Measurements from ENCODE around the gene GALNT9.

Gene GALNT9

GRCh38 chr12:132354211-132354981 is 25.0 kb upstream of the GALNT9 start:
- no peak overlapping the region for H3K27ac Mint-ChIP-seq
- H3K9me3 Mint-ChIP-seq, result peaks cover 1% of the 10 kb centered on the region
- H3K36me3 Mint-ChIP-seq (ENCODE audit: low read depth), result no peaks in the 10 kb centered on the region
- intact Hi-C loops (cut with micrococcal nuclease), result no loop called here
- no peak overlapping the region for H3K4me3 Mint-ChIP-seq
- H3K27me3 Mint-ChIP-seq, result peaks cover 20% of the 10 kb centered on the region
- no peaks in the 10 kb centered on the region for H3K4me1 Mint-ChIP-seq (ENCODE audit: low read depth)

DNA sequence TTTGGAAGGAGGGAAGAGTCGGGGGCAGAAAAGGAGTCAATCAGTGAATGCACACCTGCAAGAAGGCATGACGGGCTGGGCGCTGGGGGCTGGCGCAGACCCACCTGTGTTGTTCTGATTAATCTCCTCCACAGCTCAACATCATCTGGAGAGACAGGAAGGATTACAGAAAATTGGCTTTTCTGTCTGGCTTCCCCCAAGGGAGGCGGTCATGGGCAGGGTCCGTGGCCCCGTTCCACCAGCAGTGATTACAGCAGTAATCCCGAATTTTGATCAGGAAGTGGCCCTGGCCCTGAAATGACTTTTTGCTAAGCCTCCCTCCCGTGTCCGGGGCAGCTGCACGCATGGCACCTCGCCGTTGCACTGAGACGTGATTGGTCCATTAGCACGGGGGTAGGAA is 24.4 kb upstream of the GALNT9 start:
- Mint-ChIP-seq H3K36me3 (ENCODE audit: low read depth) (no peaks in the 10 kb centered on the region), H3K4me1 (ENCODE audit: low read depth) (no peaks in the 10 kb centered on the region), H3K27me3 (peaks cover 20% of the 10 kb centered on the region), H3K4me3 (no peak overlapping the region), H3K9me3 (no peaks in the 10 kb centered on the region), H3K27ac (no peak overlapping the region)
- intact Hi-C loops (cut with micrococcal nuclease), result no loop called here

DNA sequence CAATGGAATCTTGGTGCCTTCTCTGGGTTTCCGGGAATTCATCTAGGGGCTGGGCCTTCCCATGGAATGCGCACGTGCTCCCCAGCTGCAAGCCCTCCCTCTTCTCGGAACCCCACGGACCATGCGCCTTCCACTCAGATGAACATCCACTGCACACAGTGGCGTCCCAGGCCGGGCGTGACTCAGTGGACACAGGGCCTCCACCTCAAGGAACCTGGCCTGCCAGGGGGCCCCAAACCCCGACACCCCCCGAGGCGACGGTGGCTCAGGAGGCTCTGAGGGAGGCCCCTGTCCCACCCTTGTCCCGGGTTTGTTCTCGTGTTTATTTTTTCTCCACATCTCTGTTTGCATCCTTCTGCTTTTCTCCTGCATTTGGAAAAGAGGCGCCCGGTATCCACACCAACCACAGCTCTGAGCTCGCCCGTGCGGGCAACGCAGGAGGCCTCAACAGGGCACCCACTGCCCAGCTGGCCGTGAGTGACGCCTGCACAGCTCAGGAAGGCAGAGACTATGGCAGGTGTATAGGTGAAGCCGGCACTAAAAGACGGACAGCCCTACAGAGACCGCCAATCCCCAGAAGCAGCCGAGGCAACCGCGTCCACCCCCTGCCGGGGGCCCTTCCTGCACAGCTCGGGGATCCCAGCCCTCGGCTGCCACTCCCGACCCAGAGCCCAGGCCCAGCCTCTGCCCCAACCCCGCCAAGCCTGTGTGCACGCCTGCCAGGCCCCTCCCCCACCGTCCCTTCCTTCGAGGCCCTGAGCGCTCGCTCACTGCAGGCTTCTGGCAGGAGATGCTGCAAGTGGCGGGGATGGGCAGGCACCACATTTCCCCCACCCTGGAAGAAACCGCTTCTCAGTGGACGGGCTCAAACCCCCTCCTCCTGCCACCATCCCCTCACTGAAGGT is 23.8 kb upstream of the GALNT9 start:
- no peaks in the 10 kb centered on the region for H3K36me3 Mint-ChIP-seq (ENCODE audit: low read depth)
- H3K9me3 Mint-ChIP-seq, result no peaks in the 10 kb centered on the region
- H3K27ac Mint-ChIP-seq, result no peak overlapping the region
- intact Hi-C loops (cut with micrococcal nuclease), result no loop called here
- H3K4me1 Mint-ChIP-seq (ENCODE audit: low read depth), result no peaks in the 10 kb centered on the region
- no peak overlapping the region for H3K4me3 Mint-ChIP-seq
- peaks cover 20% of the 10 kb centered on the region for H3K27me3 Mint-ChIP-seq

GRCh38 chr12:132351751-132352495 is 22.5 kb upstream of the GALNT9 start:
- Mint-ChIP-seq H3K9me3 (no peaks in the 10 kb centered on the region), H3K27ac (no peak overlapping the region), H3K27me3 (peaks cover 14% of the 10 kb centered on the region), H3K4me3 (no peak overlapping the region), H3K4me1 (ENCODE audit: low read depth) (no peaks in the 10 kb centered on the region), H3K36me3 (ENCODE audit: low read depth) (no peaks in the 10 kb centered on the region)
- intact Hi-C loops (cut with micrococcal nuclease), result no loop called here

DNA sequence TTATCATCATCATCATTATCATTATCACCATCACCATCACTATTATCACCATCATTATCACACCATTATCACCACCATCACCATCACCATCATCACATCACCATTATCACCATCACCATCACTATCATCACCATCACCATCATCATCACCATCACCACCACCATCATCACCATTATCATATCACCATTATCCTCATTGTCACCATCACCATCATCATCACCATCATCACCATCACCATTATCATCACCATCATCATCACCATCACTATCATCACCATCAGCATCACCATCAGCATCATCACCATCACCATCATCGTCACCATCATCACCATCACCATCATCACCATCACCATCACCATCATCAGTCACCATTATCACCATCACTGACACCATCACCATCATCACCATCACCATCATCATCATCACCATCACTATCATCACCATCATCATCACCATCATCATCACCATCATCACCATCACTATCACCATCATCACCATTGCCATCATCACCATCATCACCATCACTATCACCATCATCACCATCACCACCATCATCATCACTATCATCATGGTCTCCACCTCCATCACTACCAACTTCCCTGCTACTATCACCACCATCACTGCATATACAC is 20.2 kb upstream of the GALNT9 start:
- Mint-ChIP-seq H3K9me3 (no peaks in the 10 kb centered on the region), H3K4me1 (ENCODE audit: low read depth) (no peaks in the 10 kb centered on the region), H3K36me3 (ENCODE audit: low read depth) (no peaks in the 10 kb centered on the region), H3K27me3 (peaks cover 1% of the 10 kb centered on the region), H3K4me3 (no peak overlapping the region), H3K27ac (no peak overlapping the region)
- intact Hi-C loops (cut with micrococcal nuclease), result no loop called here

GRCh38 chr12:132348176-132348575 is 18.8 kb upstream of the GALNT9 start:
- Mint-ChIP-seq H3K27ac (no peak overlapping the region), H3K27me3 (peaks cover 11% of the 10 kb centered on the region), H3K4me1 (ENCODE audit: low read depth) (no peaks in the 10 kb centered on the region), H3K9me3 (no peaks in the 10 kb centered on the region), H3K36me3 (ENCODE audit: low read depth) (no peaks in the 10 kb centered on the region), H3K4me3 (no peak overlapping the region)
- intact Hi-C loops (cut with micrococcal nuclease), result no loop called here

- no peak overlapping the region for H3K4me3 Mint-ChIP-seq
- no peaks in the 10 kb centered on the region for H3K9me3 Mint-ChIP-seq
- no peaks in the 10 kb centered on the region for H3K36me3 Mint-ChIP-seq (ENCODE audit: low read depth)
- H3K27me3 Mint-ChIP-seq, result peaks cover 15% of the 10 kb centered on the region
- H3K27ac Mint-ChIP-seq, result no peak overlapping the region
- intact Hi-C loops (cut with micrococcal nuclease), result no loop called here
- H3K4me1 Mint-ChIP-seq (ENCODE audit: low read depth), result peaks cover 3% of the 10 kb centered on the region
Observed at GRCh38 chr12:132347176-132347855, 17.9 kb upstream of the GALNT9 start.

DNA sequence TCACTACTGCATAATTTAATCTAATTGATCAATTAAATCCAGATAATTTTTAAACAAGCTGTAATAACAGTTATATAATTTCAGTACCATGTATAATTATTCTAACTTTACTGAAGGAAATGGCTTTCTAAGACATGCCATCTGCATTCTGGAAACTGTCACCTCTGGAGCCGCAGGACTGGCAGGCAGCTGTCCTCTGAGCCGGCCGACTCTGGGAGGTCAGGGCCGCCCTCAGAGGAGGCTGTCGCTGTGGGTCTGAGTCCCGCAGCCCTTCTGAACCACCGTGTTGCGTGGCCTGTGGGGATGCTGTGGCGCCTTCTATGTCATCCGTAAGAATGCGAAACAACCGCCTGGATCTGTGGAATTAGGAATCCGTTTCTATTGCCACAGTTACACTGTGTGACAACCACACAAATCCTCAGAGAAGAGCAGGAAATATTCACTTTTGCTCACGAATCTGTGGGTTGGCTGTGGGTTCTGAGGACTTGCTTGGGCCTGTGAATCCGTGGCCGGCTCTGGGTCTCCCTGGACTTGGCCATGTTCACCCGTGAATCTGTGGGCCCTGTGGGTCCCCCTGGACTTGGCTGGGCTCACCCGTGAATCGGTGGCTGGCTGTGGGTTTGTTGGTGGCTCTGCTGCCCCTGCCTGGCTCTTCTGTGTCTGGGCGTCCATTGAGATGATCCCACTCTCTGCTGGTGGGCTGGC is 17.2 kb upstream of the GALNT9 start:
- Mint-ChIP-seq H3K36me3 (ENCODE audit: low read depth) (no peaks in the 10 kb centered on the region), H3K27ac (no peak overlapping the region), H3K9me3 (no peaks in the 10 kb centered on the region), H3K27me3 (peaks cover 16% of the 10 kb centered on the region), H3K4me3 (no peak overlapping the region), H3K4me1 (ENCODE audit: low read depth) (peaks cover 5% of the 10 kb centered on the region)
- intact Hi-C loops (cut with micrococcal nuclease), result no loop called here

DNA sequence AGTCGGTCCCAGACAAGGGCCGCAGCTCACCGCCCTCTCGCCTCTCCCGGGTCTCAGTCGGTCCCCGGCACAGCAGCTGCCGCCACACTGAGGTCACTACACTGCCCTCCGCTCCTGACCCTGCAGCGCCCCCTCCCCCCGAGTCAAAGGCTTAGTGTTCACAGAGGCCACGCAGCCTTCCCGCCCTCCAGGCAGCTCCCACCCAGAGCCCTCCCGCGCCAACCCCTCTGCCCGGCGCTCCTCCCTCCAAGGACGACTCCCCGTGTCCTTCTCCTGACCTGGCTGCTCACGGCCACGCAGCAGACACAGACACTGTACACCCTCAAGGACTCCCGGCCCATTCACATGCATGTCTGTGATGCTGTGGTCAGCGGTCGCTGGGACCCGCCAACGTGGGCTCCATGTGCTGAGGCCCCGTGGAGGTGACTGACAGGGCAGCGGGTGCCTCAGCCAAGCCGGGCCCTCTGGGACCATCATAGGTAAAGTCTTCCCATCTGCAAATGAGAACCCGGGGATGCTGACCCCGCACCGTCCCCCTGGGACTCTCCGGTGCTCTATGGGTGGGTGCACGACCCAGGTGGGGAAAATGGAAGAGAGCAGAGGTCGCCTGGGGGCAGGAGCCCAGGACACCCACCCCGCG is 16.3 kb upstream of the GALNT9 start:
- peaks cover 18% of the 10 kb centered on the region for H3K27me3 Mint-ChIP-seq
- no peak overlapping the region for H3K4me3 Mint-ChIP-seq
- intact Hi-C loops (cut with micrococcal nuclease), result no loop called here

DNA sequence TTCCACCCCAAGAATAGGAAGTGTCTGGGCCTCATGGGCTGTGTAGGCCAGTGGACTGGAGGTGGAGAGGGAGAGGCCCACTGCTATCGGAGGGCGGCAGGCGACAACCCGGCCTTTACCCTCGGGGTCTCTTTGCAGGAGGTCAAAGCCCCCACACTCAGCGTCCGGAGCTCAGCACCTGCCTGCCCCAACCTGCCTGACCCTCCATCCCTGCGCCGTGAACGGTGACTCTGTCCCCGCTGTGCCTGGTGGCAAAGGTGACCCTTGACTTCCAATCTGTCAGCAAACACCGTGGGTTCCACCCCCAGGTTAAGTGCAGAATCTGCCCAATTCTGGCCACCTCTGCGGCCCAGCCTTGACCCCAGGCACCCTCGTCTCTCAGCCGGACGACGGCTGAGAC is 15.7 kb upstream of the GALNT9 start:
- intact Hi-C loops (cut with micrococcal nuclease), result no loop called here
- H3K27me3 Mint-ChIP-seq, result peaks cover 18% of the 10 kb centered on the region
- H3K27ac Mint-ChIP-seq, result no peak overlapping the region
- peaks cover 5% of the 10 kb centered on the region for H3K4me1 Mint-ChIP-seq (ENCODE audit: low read depth)
- H3K4me3 Mint-ChIP-seq, result no peak overlapping the region
- no peaks in the 10 kb centered on the region for H3K9me3 Mint-ChIP-seq
- H3K36me3 Mint-ChIP-seq (ENCODE audit: low read depth), result no peaks in the 10 kb centered on the region

More for the DNA sequence above, 16.3 kb upstream of the GALNT9 start:
- H3K36me3 Mint-ChIP-seq (ENCODE audit: low read depth), result no peaks in the 10 kb centered on the region
- peaks cover 5% of the 10 kb centered on the region for H3K4me1 Mint-ChIP-seq (ENCODE audit: low read depth)
- no peak overlapping the region for H3K27ac Mint-ChIP-seq
- no peaks in the 10 kb centered on the region for H3K9me3 Mint-ChIP-seq

- peaks cover 18% of the 10 kb centered on the region for H3K27me3 Mint-ChIP-seq
- no peak overlapping the region for H3K4me3 Mint-ChIP-seq
- intact Hi-C loops (cut with micrococcal nuclease), result no loop called here
Observed at GRCh38 chr12:132344601-132345000, 15.2 kb upstream of the GALNT9 start.

GRCh38 chr12:132344181-132344580 is 14.8 kb upstream of the GALNT9 start:
- Mint-ChIP-seq H3K4me3 (no peak overlapping the region), H3K36me3 (ENCODE audit: low read depth) (no peaks in the 10 kb centered on the region), H3K27ac (no peak overlapping the region), H3K4me1 (ENCODE audit: low read depth) (peaks cover 5% of the 10 kb centered on the region), H3K27me3 (peaks cover 18% of the 10 kb centered on the region), H3K9me3 (no peaks in the 10 kb centered on the region)
- intact Hi-C loops (cut with micrococcal nuclease), result no loop called here

More at GRCh38 chr12:132344601-132345000, 15.2 kb upstream of the GALNT9 start:
- H3K36me3 Mint-ChIP-seq (ENCODE audit: low read depth), result no peaks in the 10 kb centered on the region
- H3K9me3 Mint-ChIP-seq, result no peaks in the 10 kb centered on the region
- H3K27ac Mint-ChIP-seq, result no peak overlapping the region
- peaks cover 5% of the 10 kb centered on the region for H3K4me1 Mint-ChIP-seq (ENCODE audit: low read depth)

Data from dendritic cell treated with granulocyte-macrophage colony-stimulating factor and Interleukin-4, amounts not matched to agents 40 ng/mL and 50 ng/mL, for 4 days (primary cell).